GM18511 (cell line): ENCODE measurements around the gene CEP126.
A peak's percentile ranks its signal among the peaks of the same experiment; 100 is the strongest.

Experiments
- ATAC-seq: cut with Tn5 transposase; IDR thresholded peaks from one replicate; pipeline ENCODE4 v1.9.1; 2021; ENCODE audit warnings: mild to moderate bottlenecking, moderate library complexity; ENCODE audit not compliant: unreplicated experiment

Gene CEP126

DNA sequence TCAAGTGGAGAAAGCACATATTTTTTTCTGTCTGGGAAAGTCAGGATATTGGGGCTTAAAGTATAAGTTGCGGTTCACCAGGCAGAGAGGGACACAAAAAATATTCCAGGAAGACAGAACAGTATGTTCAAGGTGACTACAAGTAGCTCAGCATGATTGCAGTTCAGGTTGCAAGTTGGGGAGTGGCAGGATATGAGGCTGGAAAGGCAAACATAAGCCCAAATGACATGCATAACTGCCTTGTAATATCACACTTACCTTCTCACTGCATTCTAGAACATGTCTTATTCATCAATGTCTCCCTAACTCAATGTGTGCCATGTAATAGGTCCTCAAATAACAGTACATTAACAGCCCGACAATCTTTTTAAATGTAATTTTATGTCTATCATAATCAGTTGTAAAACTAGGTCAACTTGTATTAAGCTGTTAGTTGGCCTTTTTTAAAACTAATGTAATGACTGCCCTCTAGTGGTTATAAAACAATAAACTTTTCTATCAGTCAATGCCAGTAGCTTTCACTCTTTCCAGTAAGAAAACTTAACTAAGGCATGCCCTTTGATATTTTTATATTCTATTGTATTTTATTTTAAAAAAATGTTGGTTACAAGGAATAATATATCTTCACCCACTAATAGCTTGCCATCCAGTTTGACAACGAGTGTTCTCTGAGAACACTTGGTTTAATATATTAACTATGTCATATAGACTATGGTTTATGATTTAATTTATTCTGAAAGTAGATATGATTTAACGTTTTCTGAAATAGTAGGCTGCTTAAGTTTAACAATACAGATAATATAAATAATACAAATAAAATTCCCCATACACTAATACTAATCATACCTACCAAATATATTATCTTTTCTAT lies 93.0 kb downstream of the CEP126 start:
- peak; percentile 88 for ATAC-seq

DNA sequence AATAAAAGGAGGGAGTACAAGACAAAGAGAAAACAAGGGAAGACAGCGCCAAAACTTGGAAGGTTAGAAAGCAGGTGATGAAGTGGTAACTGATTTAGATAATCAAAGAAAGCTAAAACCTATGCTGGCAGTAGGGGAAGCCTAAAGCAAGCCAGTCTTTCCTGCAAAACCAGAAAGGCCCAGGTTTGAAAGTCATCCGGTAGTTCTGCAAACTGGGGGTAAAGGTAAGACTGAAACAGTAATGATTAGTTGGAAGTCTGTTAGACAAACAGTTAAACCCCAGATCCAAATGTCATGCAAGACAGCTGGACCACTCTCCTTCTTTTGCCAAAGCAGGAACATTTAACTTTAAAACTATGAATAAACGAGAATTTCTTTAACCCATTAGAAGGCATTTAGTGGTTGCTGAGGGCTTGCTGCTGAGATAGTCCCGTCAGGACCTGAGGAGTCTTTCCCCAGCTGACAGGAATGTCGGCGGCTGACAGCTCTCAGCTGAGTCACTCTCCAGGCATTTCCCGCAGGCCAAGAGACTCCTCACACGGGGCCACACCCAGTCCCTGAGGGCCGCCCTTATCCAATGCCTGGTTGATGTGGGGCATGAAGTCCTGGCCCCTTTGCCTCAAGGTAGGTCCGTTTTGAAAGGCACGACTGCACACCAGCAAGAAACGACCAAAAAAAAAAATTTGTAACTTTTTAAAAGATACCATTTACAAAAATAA lies 96.1 kb downstream of the CEP126 start:
- no peak for ATAC-seq

DNA sequence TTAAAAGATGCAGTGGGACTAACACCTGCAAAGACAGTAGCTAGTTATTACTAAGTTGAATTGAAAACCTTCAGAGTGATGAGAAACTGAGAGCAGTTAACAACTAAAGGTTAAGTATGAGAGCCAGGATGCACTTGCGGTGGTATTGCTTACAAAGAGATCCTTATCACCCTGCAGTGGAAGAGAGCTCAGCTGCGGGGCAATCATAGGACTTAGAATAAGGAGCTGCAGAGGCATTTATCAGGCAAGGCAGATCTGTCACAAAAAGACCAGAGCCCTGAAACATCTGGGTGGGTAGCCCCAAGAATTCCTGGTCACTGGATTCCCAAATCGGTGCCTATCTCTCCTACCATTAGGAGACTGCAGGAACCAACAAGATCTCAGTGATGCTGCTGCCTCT lies 98.1 kb downstream of the CEP126 start:
- no peak for ATAC-seq

GRCh38 chr11:102014756-102015155 lies 99.9 kb downstream of the CEP126 start:
- ATAC-seq, result no peak

DNA sequence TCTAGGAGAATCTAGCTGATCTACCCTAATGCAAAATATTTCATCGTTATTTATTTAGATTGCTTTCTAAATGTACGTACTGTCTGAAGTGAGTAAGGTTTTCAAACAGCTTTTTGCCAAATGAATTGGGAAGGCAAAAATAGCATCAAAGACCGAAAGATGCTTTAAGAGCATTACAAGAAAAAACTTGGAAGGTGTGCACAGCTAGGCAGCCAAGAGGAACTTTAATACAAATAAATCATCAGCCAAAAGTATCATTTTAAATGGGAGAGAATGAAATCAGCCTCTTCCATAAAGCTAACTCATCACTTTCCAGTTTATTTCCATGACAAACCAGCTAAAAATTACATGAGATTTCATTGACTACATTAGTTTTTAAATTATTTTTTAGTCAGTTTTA lies 102.2 kb downstream of the CEP126 start:
- ATAC-seq, result no peak

DNA sequence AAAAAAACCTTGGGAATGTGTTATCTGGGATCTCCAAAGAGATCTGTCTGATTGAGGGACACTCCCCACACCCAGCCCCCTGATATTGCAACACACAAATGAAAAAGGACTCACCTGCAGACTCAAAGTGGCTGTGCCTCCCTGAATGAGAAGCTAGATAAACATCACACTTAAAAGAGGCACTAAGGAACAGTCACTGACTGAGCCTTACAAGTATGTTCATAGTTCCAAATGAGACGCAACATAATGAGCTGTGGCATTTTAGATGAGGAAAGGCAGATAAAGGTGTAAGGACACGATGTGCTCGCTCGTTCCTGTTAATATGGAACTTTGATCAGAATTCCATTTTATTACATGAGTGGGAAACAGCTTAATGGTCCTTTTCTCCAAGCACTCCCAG lies 111.4 kb downstream of the CEP126 start:
- no peak for ATAC-seq

DNA sequence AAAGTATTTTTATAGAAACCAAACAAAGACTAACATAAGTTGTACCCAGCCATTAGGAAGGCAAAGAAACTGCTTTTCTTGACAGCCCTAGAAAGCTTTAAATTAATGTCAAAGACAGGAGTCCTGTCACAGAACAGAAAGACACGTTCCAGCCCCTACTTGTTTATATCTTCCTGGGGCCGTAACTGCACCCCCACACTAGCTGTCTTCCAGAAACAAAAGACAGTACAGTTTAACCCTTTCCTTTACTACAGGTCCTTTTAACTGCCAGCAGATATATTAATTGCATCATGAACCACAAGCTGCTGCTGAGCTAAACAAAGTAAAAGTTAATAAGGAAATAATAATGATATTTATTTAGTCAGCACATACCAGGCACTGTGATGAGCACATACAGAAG lies 112.1 kb downstream of the CEP126 start:
- no peak for ATAC-seq

DNA sequence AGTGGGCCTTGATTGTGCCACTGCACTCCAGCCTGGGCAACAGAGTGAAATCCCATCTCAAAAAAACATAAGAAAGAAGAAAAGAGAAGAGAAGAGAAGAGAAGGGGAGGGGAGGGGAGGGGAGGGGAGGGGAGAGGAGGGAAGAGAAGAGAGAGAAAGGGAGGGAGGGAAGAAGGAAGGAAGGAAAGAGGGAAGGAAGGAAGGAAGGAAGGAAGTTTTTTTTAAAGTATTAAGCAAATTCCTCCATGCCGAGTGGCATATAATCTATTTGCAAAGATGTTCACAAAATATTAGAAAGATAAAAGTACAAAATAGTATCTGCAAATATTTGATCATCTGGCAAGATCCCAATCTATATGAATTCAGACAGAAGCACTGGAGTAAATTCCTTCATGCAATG lies 121.9 kb downstream of the CEP126 start:
- no peak for ATAC-seq

DNA sequence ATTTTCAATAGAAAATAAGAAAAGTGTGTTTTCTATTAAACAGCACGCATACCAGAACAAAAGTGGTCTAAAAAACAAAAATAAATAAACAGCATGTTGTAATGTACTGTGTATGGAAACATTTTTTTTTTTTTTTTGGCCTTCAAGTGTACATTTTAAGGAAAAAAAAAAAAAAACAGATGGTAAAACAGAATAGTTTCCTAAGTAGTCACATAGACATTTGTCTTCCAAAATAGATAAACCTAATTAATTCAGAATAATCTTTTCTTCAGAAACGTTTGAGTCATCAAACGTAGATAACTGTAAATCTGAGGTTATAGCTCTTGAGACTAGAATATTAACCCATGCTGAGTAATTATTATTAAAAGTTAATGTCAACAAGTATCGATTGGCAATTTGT lies 132.0 kb downstream of the CEP126 start:
- no peak for ATAC-seq

- ATAC-seq, result no peak
Observed at GRCh38 chr11:102047305-102047924, 132.6 kb downstream of the CEP126 start, which contains the start of gene CFAP300. CFAP300 (plus strand) TSS chr11:102047437; CDS start chr11:102047471, 34 bp downstream.
